Measurements from ENCODE around the gene KRT222. TPM values are rescaled to one million over a fixed set of nuclear protein-coding genes. Genes with fewer than 3 reads are reported as not detected.

The KRT222 gene
- total and polyA plus RNA-seq, 5 donors, result 0.45 to 1.5 (median 0.58) TPM

- DNase-seq (no peak), ATAC-seq (no peak)
- Histone ChIP-seq H3K9me3 (ENCODE audit: control insufficient read depth, low read length) (no peaks in the 10 kb centered on the region), H3K27me3 (ENCODE audit: control insufficient read depth, insufficient read depth) (no peaks in the 10 kb centered on the region), H3K4me1 (ENCODE audit: control insufficient read depth, insufficient read depth, low read length) (no peaks in the 10 kb centered on the region), H3K27ac (ENCODE audit: low read length) (no peak overlapping the region), H3K4me3 (ENCODE audit: low read length) (no peak overlapping the region)
- intact Hi-C loops (cut with DNase I), result no loop called here
- 50% methylated on average over 5 of the region's 5 CpGs for WGBS
Observed at GRCh38 chr17:40625311-40625710, 39.7 kb downstream of the KRT222 start.

- WGBS, result 78% methylated on average over 12 of the region's 12 CpGs
- H3K9me3 ChIP-seq (ENCODE audit: control insufficient read depth, low read length), result no peaks in the 10 kb centered on the region
- H3K4me1 ChIP-seq (ENCODE audit: control insufficient read depth, insufficient read depth, low read length), result no peaks in the 10 kb centered on the region
- no peak overlapping the region for H3K27ac ChIP-seq (ENCODE audit: low read length)
- no peaks in the 10 kb centered on the region for H3K27me3 ChIP-seq (ENCODE audit: control insufficient read depth, insufficient read depth)
- H3K4me3 ChIP-seq (ENCODE audit: low read length), result no peak overlapping the region
- intact Hi-C loops (cut with DNase I), result loop anchor here in 1 of 4 donors (5.0 kb wide), 1 partner anchor 169 kb away; no protein-coding TSS in a partner anchor
- ATAC-seq (no peak), DNase-seq (no peak)
Observed at GRCh38 chr17:40623419-40624210, 41.4 kb downstream of the KRT222 start.

DNA sequence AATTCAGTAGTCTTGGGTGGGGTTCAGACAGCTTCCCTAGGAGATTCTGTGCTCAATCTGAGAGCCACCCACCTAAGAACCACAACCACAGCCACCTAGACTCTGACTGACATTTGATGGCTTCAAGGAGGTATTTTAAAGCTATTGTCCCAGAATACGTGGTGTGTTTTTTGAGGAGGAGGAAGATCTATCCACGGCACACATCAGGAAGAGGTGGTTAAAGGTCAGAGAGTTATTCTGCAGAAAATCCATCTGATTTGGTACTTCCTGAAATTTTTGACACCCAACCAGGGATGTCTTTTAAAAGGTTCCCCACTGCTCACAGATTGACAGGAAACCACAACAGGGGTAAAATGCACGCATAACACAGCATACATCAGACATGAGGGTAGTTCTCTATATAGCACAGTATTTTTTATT lies 42.5 kb downstream of the KRT222 start:
- intact Hi-C loops (cut with DNase I), result loop anchor here in 1 of 4 donors (5.0 kb wide), 1 partner anchor 170 kb away; no protein-coding TSS in a partner anchor
- no peak for DNase-seq
- Histone ChIP-seq H3K4me3 (ENCODE audit: low read length) (no peak overlapping the region), H3K9me3 (ENCODE audit: control insufficient read depth, low read length) (no peaks in the 10 kb centered on the region), H3K27me3 (ENCODE audit: control insufficient read depth, insufficient read depth) (no peaks in the 10 kb centered on the region), H3K4me1 (ENCODE audit: control insufficient read depth, insufficient read depth, low read length) (peaks cover 3% of the 10 kb centered on the region), H3K27ac (ENCODE audit: low read length) (no peak overlapping the region)
- 50% methylated on average over 3 of the region's 3 CpGs for WGBS
- ATAC-seq, result no peak

- Histone ChIP-seq H3K27ac (ENCODE audit: low read length) (no peak overlapping the region), H3K27me3 (ENCODE audit: control insufficient read depth, insufficient read depth) (no peaks in the 10 kb centered on the region), H3K9me3 (ENCODE audit: control insufficient read depth, low read length) (no peaks in the 10 kb centered on the region), H3K4me1 (ENCODE audit: control insufficient read depth, insufficient read depth, low read length) (peaks cover 3% of the 10 kb centered on the region), H3K4me3 (ENCODE audit: low read length) (no peak overlapping the region)
- intact Hi-C loops (cut with DNase I), result loop anchor here in 1 of 4 donors (5.0 kb wide), 1 partner anchor 171 kb away; no protein-coding TSS in a partner anchor
- DNase-seq (no peak), ATAC-seq (no peak)
- WGBS, result 67% methylated on average over 8 of the region's 8 CpGs
Observed at GRCh38 chr17:40621578-40621977, 43.4 kb downstream of the KRT222 start.

DNA sequence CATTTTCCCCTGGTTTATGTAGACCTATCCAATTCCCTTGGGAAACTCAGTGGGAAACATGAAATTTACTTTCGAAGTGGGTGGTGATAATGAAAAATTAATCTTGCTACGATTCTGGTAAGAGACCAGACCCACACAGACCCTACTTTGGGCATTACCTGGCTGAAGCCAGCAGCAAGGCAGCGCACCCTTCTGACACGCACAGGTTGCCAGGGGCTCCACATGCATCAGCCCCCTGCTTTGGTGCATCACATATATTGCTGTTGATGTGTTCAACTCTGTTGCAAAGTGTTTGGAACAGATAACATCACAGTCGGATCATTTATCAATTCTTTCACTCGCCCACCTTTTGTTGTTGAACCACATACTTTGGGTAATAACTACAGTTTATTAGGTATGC lies 44.0 kb downstream of the KRT222 start:
- WGBS, result 86% methylated on average over 6 of the region's 6 CpGs
- no peak overlapping the region for H3K27ac ChIP-seq (ENCODE audit: low read length)
- intact Hi-C loops (cut with DNase I), result loop anchor here in 1 of 4 donors (5.0 kb wide), 1 partner anchor 171 kb away; no protein-coding TSS in a partner anchor
- no peak overlapping the region for H3K4me3 ChIP-seq (ENCODE audit: low read length)
- no peak for DNase-seq
- peaks cover 3% of the 10 kb centered on the region for H3K4me1 ChIP-seq (ENCODE audit: control insufficient read depth, insufficient read depth, low read length)
- no peaks in the 10 kb centered on the region for H3K9me3 ChIP-seq (ENCODE audit: control insufficient read depth, low read length)
- ATAC-seq, result no peak
- H3K27me3 ChIP-seq (ENCODE audit: control insufficient read depth, insufficient read depth), result no peaks in the 10 kb centered on the region

- ATAC-seq, result no peak
- Histone ChIP-seq H3K27me3 (ENCODE audit: control insufficient read depth, insufficient read depth) (no peaks in the 10 kb centered on the region), H3K9me3 (ENCODE audit: control insufficient read depth, low read length) (no peaks in the 10 kb centered on the region), H3K4me1 (ENCODE audit: control insufficient read depth, insufficient read depth, low read length) (peaks cover 3% of the 10 kb centered on the region), H3K4me3 (ENCODE audit: low read length) (no peak overlapping the region), H3K27ac (ENCODE audit: low read length) (no peak overlapping the region)
- 71% methylated on average over 16 of the region's 16 CpGs for WGBS
- intact Hi-C loops (cut with DNase I), result loop anchor here in 2 of 4 donors (5.0 to 10.0 kb wide), 2 partner anchors 173 to 176 kb away; partner anchors contain the start of gene KRT28 (in 1 of the 2)
- no peak for DNase-seq
Observed at GRCh38 chr17:40618754-40619625, 46.0 kb downstream of the KRT222 start.

- intact Hi-C loops (cut with DNase I), result loop anchor here in 2 of 4 donors (5.0 to 10.0 kb wide), 2 partner anchors 175 to 177 kb away; partner anchors contain the start of gene KRT28 (in 1 of the 2)
- no peak for DNase-seq
Observed at GRCh38 chr17:40617678-40618240, 47.2 kb downstream of the KRT222 start.

DNA sequence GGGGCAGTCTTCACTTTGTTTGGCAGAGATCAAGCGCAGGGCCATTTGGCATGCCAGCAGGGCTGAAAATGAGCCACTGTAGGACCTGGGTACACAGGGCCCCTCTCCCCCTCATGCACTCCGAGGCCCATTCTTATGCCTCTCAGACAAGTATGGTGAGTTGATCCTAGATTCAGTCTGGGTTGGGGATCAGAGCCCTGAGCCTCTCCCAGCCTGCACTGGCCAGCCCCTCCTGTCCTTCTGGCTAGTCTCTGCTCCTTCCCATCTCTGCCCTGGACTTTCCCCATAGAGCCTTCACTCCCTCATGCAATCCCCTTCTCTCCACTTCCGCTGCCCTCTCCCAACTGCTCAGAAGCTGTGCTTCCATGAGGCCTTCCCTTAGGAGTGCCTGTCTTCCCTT lies 48.4 kb downstream of the KRT222 start:
- ATAC-seq (no peak), DNase-seq (no peak)
- intact Hi-C loops (cut with DNase I), result loop anchor here in 2 of 4 donors (5.0 to 10.0 kb wide), 2 partner anchors 176 to 178 kb away; partner anchors contain the start of gene KRT28 (in 1 of the 2)
- Histone ChIP-seq H3K4me1 (ENCODE audit: control insufficient read depth, insufficient read depth, low read length) (peaks cover 3% of the 10 kb centered on the region), H3K9me3 (ENCODE audit: control insufficient read depth, low read length) (no peaks in the 10 kb centered on the region), H3K4me3 (ENCODE audit: low read length) (no peak overlapping the region), H3K27ac (ENCODE audit: low read length) (no peak overlapping the region), H3K27me3 (ENCODE audit: control insufficient read depth, insufficient read depth) (no peaks in the 10 kb centered on the region)
- WGBS, result 66% methylated on average over 3 of the region's 3 CpGs

More at GRCh38 chr17:40617678-40618240, 47.2 kb downstream of the KRT222 start:
- peaks cover 3% of the 10 kb centered on the region for H3K4me1 ChIP-seq (ENCODE audit: control insufficient read depth, insufficient read depth, low read length)
- H3K4me3 ChIP-seq (ENCODE audit: low read length), result no peak overlapping the region
- no peak for ATAC-seq
- H3K27ac ChIP-seq (ENCODE audit: low read length), result no peak overlapping the region
- 62% methylated on average over 11 of the region's 11 CpGs for WGBS
- no peaks in the 10 kb centered on the region for H3K27me3 ChIP-seq (ENCODE audit: control insufficient read depth, insufficient read depth)
- H3K9me3 ChIP-seq (ENCODE audit: control insufficient read depth, low read length), result no peaks in the 10 kb centered on the region

- intact Hi-C loops (cut with DNase I), result loop anchor here in 2 of 4 donors (5.0 to 10.0 kb wide), 2 partner anchors 176 to 179 kb away; partner anchors contain the start of gene KRT28 (in 1 of the 2)
- DNase-seq (peak in 1 of 3 donors; percentile 79), ATAC-seq (no peak)
- WGBS, result 74% methylated on average over 10 of the region's 10 CpGs
- H3K27me3 ChIP-seq (ENCODE audit: control insufficient read depth, insufficient read depth), result no peaks in the 10 kb centered on the region
- no peaks in the 10 kb centered on the region for H3K9me3 ChIP-seq (ENCODE audit: control insufficient read depth, low read length)
- H3K27ac ChIP-seq (ENCODE audit: low read length), result no peak overlapping the region
- peaks cover 3% of the 10 kb centered on the region for H3K4me1 ChIP-seq (ENCODE audit: control insufficient read depth, insufficient read depth, low read length)
- no peak overlapping the region for H3K4me3 ChIP-seq (ENCODE audit: low read length)
Observed at GRCh38 chr17:40615841-40616476, 49.0 kb downstream of the KRT222 start.
